HUES48 (cell line): ENCODE measurements around the gene BORCS6.
A peak's percentile ranks its signal among the peaks of the same experiment; 100 is the strongest.

Experiments
- H3K27ac ChIP-seq: one replicate; pipeline ENCODE4 v1.7.0; 2013; ENCODE audit warnings: low read depth, low read length, inconsistent platforms
- H3K27me3 ChIP-seq: 2 replicates; pipeline ENCODE4 v1.6.1; 2013; ENCODE audit warnings: mild to moderate bottlenecking, low read length; ENCODE audit not compliant: control insufficient read depth, insufficient read depth
- H3K36me3 ChIP-seq: 2 replicates; pipeline ENCODE4 v1.6.1; 2013; ENCODE audit warnings: low read length; ENCODE audit not compliant: control insufficient read depth, insufficient read depth
- H3K4me1 ChIP-seq: 2 replicates; pipeline ENCODE4 v1.6.1; 2013; ENCODE audit warnings: mild to moderate bottlenecking, low read length; ENCODE audit not compliant: control insufficient read depth, insufficient read depth
- H3K4me3 ChIP-seq: 2 replicates; pipeline ENCODE4 v1.5.1; 2013; ENCODE audit warnings: mild to moderate bottlenecking, low read depth, low read length
- H3K9ac ChIP-seq: 2 replicates; pipeline ENCODE4 v1.6.1; 2013; ENCODE audit warnings: mild to moderate bottlenecking, low read depth, low read length, moderate library complexity
- H3K9me3 ChIP-seq: 2 replicates; pipeline ENCODE4 v1.6.1; 2013; ENCODE audit warnings: low read length; ENCODE audit not compliant: control insufficient read depth, insufficient read depth

The BORCS6 gene

DNA sequence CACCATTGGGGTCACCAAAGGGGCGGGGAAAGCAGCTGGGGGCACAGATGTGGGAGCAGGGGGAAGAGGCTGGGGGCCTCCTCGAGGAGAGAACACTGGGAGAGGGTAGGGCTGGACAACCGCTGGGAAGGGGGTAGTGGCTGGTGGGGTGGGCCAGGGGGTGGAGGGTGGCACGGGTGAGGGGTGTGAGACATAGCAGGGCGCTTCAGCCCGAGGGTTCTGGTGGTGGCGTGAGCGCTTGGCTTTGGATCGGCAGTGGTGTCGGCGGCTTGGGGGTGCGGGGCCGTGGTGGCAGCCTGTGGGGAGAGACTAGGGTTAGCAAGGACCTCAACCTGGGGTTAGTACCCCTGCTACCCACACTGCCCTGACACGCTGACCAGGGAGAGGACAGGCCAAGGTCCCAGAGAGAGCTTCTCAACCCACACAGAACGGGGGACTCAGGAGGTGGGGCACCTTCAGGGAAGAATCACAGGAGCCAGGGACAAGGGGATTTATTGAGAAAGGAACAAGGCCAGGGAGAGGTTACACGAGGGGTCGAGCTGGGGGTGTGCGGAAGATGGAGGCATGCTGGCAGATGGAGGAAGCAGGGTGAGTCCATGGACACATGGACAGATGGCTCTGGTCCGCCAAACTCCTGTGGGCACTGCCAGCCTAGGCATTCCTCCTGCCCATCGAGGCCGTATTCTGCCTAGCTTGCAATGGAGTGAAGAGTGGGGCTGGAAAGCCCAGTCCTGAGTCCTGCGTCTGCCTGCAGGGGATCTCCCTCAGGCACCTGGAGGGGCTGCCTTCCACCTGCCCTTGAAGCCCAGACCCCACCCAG, 46.2 kb downstream of the BORCS6 start:
- Histone ChIP-seq H3K9ac (no peak overlapping the region), H3K27ac (no peak overlapping the region), H3K9me3 (no peaks in the 10 kb centered on the region), H3K36me3 (peaks cover 71% of the 10 kb centered on the region), H3K4me1 (no peaks in the 10 kb centered on the region), H3K27me3 (no peaks in the 10 kb centered on the region), H3K4me3 (no peak overlapping the region)

DNA sequence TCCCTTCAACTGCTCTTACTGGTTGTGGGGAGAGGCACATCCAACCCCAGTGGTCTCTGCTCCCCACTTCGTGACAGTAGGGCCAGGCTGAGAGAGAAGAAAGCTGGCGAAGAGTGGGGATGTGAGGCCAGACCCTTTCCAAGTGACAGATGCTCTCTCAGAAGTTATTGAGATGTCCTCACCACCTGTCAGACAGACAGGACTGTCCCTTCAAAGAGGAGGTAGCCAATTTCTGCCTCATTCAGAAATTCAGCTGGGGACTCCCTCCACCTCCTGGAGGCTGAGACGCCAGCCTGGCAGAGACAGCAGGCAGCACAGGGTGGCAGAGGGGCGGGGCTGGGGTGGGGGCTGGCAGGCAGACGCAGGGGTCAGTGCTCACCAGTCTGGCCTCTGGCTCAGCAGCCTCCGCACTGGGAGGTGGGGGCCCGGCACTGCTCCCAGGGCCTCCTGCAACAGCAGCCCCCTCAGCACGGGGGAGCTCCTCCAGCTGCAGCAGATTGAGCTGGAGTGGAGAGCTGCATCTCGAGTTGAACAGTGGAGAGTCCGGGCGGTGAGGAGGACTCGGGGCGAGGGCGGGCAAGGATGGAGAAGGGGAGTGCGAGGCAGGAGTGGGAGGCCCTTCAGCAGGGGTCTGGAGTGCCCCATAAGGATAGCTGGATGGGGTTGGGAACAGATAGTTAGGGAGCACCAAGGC, 46.9 kb downstream of the BORCS6 start:
- H3K36me3 ChIP-seq = peaks cover 63% of the 10 kb centered on the region
- no peak overlapping the region for H3K4me3 ChIP-seq
- no peak overlapping the region for H3K27ac ChIP-seq
- no peaks in the 10 kb centered on the region for H3K27me3 ChIP-seq
- H3K9ac ChIP-seq = no peak overlapping the region
- H3K9me3 ChIP-seq = no peaks in the 10 kb centered on the region
- no peaks in the 10 kb centered on the region for H3K4me1 ChIP-seq

DNA sequence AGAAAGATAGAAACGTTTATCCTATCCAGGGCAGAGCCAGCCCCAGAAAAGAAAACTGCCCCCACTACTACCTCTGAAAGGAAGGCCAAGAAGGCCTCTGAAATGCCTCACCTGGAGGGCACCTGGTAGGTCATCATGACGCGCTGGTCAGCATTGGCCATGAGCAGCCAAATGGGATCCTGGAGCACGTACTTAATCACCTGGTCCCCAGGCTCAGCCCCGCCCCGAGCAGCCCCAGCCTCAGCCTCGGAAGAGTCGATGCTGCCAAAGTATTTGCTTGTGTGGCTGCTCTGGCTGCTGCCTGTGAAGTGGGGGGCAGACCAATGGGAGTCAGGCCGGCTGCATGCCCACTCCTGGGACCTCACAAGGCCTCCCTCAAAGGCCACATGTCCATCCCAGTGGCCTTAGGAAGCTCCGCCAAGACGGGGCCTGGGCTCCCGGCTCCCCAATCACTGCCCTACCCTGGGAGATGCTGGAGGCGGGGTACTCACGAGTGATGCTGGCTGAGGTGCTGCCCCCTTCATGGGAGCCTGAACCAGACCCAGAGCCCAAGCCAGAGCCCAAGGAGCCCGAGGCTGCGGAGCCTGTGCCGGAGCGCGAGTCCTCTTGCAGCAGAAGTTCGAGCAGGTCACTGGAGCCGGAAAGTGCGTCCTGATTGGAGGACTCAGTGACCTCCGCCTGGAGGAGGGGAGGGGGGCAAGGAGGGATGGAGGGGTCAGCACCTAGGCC, 47.7 kb downstream of the BORCS6 start:
- Histone ChIP-seq H3K9ac (no peak overlapping the region), H3K36me3 (peaks cover 56% of the 10 kb centered on the region), H3K27ac (no peak overlapping the region), H3K4me1 (no peaks in the 10 kb centered on the region), H3K27me3 (peaks cover 5% of the 10 kb centered on the region), H3K4me3 (no peak overlapping the region), H3K9me3 (no peaks in the 10 kb centered on the region)

DNA sequence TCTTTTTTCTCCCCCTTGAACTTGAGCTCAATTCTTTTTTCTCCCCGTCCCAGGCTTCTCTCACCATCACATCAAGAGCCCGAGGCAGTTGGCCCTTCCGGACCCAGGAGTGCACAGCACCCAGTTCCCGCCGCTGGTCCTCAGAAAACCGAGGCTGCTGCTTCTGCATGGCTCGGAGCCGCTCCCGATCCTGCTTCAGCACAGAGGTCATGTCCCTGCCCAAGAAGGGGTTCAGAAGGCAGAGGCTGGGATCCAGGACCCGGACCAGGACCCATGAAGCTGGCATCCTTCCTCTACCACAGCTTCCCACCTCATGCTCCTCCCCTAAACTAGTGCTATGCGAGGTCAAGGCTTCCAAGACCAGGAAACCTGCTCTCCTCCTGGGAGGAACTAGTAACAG, 48.2 kb downstream of the BORCS6 start:
- no peak overlapping the region for H3K27ac ChIP-seq
- peaks cover 8% of the 10 kb centered on the region for H3K27me3 ChIP-seq
- H3K4me3 ChIP-seq = no peak overlapping the region
- no peak overlapping the region for H3K9ac ChIP-seq
- no peaks in the 10 kb centered on the region for H3K9me3 ChIP-seq
- H3K4me1 ChIP-seq = no peaks in the 10 kb centered on the region
- H3K36me3 ChIP-seq = peaks cover 51% of the 10 kb centered on the region

DNA sequence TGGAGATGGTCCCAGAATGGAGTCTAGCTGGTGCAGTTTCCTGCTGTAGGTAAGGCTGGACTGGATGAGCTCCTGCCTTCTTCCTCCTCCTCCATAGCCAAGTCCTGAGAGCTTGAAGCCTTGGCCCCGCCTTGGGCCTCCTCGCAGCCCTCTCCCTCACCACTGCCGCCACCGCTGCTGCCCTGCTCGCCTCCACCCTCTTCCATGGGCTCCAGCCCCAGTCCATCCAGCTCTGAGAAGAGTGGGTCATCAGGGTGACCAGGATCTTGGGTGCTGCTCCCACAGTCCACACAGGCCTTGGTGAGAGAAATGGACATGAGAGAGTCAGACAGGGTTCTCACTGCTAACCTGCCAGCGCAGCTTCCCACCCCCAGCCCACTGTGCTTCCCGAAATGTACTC, 48.9 kb downstream of the BORCS6 start:
- peaks cover 44% of the 10 kb centered on the region for H3K36me3 ChIP-seq

DNA sequence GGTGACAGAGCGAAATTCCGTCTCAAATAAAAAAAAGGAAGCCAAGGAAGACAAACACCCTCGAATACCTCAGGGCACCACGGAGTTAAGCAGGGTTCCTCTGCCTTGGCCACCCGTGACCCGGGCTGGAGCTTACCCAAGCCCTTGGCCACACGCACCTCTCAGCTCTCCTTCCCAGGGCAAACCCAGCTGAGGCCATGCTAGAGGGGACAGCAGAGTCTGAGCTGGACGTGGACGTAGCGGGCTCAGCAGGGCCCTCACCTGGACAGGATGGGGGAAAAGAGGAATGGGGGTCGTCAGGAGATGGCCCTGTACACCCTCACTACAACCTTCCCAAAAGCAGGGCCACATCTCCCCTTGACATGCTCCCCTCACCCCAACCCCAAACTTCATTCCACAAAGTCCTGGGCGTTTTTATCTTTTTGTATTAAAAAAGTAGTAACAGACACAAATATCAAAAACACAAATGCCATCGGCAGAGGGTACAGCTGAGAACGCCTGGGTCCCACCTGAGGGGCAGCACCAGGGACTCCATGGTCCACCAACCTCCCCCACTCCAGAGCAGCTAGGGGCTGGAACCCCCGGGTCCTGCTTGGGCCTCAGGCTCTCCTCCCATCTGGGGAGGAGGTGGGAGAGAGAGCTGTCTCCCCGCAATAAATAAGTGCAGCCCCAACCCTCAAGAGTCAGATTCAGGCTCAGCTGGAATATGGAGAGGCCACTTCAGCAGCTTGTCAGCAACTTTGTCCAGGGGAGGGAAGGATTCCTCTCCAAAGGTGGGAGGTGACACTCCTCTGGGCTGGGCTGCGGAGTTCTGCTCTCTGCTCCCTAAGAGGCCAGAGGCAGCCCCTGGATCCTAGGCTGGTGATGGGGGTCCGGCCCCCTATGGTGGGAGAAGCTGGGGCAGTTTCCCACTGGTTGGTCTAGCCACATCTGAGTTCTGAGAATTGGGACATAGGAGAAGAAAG, 49.6 kb downstream of the BORCS6 start:
- Histone ChIP-seq H3K36me3 (peaks cover 37% of the 10 kb centered on the region), H3K27me3 (peaks cover 8% of the 10 kb centered on the region), H3K27ac (no peak overlapping the region), H3K4me1 (no peaks in the 10 kb centered on the region), H3K9me3 (no peaks in the 10 kb centered on the region), H3K4me3 (no peak overlapping the region), H3K9ac (no peak overlapping the region)

More for the DNA sequence above, 48.9 kb downstream of the BORCS6 start:
- Histone ChIP-seq H3K9me3 (no peaks in the 10 kb centered on the region), H3K9ac (no peak overlapping the region), H3K4me1 (no peaks in the 10 kb centered on the region), H3K27me3 (peaks cover 8% of the 10 kb centered on the region), H3K4me3 (no peak overlapping the region), H3K27ac (no peak overlapping the region)

DNA sequence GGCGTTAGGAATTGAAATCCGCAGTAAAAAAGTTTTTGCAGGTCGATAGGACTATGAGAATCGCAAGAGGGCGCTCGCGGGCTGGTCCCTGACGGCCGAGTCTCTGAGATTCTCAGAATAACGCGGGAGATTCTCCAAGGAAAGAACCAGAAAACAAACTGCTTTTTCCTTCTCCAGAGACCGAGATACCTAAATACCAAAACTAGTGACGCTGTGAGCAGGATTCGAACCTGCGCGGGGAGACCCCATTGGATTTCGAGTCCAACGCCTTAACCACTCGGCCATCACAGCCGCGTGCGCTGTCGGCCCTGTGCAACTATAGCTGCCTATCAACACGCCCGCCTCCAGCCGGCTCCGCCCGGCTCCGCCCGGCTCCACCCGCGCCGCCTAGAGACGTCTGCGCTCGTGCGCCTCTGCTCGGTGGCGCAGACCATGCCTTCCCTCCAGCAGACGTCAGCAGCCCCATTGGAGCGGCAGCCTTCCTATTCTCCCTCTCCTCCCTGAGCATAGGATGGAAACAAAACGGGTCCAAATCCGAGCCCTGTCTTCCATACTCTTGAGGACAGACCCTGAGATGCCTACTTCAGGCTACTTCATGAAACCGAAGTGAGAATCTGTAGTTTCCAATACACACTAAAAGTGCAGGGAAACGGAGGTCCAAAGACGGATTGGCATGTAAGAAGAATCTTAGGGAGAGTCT, 51.2 kb downstream of the BORCS6 start:
- H3K4me1 ChIP-seq = no peaks in the 10 kb centered on the region
- peaks cover 8% of the 10 kb centered on the region for H3K27me3 ChIP-seq
- H3K9ac ChIP-seq = peak overlapping the region; percentile 33
- no peaks in the 10 kb centered on the region for H3K9me3 ChIP-seq
- peak overlapping the region; percentile 76 for H3K27ac ChIP-seq
- peak overlapping the region; percentile 75 for H3K4me3 ChIP-seq
- H3K36me3 ChIP-seq = peaks cover 25% of the 10 kb centered on the region

DNA sequence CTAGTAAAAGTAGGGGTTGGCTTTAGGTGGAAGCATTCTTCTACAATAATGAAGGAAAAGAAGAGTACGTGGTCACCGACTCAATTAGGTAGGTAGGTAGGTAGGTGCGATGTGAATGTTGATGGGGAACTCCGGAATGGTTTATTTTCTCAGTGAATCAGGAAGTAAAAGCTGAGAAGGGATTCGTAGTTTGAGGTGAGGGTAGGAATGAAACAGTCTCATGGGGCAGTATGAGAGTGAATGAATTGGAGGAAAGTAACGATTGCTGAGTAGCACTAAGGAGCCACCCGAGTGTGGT, 51.7 kb downstream of the BORCS6 start:
- Histone ChIP-seq H3K4me3 (peak overlapping the region; percentile 75), H3K4me1 (no peaks in the 10 kb centered on the region), H3K36me3 (peaks cover 24% of the 10 kb centered on the region), H3K9me3 (no peaks in the 10 kb centered on the region), H3K27me3 (peaks cover 8% of the 10 kb centered on the region), H3K9ac (no peak overlapping the region; the same call in 1 of the 2 replicates), H3K27ac (peak overlapping the region; percentile 76)
